Stimulated activated CD4-positive, alpha-beta T cell treated with anti-CD3 and anti-CD28 coated beads, Interleukin-1b, Interleukin-23, amount 100 ng/mL, for 24 hours (primary cell): ENCODE measurements around the gene NRCAM.

Experiments
- DNase-seq, 4 experiments: peaks; one replicate each; pipeline ENCODE4 v3.0.0-alpha.2; 2020; ENCODE audit warnings: low read depth in 4 of 4, low spot score in 1 of 4

Gene NRCAM

GRCh38 chr7:108102671-108103312 lies 353.4 kb downstream of the NRCAM start:
- DNase-seq, result no peak

DNA sequence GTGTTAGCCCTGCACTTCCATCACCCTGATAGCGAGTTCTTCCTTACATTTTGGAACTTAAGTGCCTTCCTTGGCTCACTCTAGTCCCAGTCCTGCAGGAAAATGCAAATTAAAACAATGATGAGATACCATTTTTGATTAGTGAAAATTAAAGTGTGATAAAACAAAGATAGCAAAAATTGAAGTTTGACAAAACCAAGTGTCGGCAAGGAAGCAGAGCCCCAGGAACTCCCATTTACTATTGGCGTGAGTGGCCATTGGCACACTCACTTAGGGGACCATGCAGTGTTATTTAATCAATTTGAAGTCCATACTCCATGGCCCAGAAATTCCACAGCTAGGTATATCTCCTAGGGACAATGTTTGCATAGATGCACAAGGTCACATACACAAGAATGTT lies 354.5 kb downstream of the NRCAM start:
- DNase-seq, result no peak

GRCh38 chr7:108099713-108100112 lies 356.5 kb downstream of the NRCAM start:
- DNase-seq, result no peak

DNA sequence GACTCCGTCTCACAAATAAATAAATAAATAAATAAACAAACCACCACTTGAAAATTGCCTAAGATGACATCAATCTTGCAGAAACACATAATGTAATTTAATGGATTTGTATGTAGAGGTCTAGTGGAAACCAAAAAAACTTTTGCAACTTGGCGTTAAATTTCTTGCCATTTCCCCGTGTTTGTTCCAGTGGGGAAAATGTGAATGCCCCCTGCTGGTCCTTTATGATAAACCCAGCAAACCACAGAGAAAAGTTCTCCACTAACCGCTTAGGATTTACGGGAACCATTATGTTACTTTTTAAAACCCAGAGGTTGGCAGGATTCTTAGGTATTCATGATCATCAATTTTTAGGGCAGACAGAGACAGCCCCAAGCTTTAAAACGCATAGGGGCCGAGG lies 358.5 kb downstream of the NRCAM start:
- DNase-seq, result no peak
